NCI-H2227 treated with DMSO at 0.1 percent for 48 hours (cell line): ENCODE data around the gene ANKRD63.

Source experiments
- DNase-seq: peaks from one replicate; lab custom pipeline; 2025; lab: John Stamatoyannopoulos, UW

ANKRD63 gene

DNA sequence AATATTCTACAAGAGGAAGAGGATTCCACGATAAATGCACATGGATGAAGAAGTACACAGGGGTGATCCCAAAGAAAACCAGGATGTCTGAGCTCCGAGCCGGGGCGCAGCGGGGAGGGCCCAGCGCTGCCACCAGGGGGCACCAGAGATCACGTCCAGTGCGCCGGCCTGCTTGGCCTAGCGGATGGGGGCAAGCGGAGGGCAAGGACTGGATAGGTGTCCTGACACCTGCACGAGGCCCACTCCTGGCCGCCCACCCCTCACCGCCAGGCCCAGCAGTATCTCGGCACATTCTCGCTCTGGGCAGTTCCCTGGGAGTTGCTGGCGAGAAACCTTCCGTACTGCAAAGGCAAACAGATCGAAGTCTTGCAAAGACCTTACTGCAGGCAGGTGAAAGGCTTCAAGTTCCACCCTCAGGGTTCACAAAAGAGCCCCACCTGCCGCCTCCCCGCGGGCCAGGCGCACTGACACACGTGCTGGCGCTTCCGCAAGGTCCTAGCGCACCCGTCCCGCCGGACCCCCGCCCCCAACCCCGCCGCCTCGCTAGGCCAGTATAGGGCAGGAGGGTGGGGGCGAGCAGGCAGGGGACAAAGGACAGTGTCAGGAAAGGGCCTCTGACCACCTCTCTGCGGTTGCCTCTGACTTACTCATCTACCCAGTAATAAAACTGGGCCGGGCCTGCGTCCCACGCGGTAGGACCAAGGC is 3.3 kb downstream of the ANKRD63 start:
- no peak for DNase-seq

DNA sequence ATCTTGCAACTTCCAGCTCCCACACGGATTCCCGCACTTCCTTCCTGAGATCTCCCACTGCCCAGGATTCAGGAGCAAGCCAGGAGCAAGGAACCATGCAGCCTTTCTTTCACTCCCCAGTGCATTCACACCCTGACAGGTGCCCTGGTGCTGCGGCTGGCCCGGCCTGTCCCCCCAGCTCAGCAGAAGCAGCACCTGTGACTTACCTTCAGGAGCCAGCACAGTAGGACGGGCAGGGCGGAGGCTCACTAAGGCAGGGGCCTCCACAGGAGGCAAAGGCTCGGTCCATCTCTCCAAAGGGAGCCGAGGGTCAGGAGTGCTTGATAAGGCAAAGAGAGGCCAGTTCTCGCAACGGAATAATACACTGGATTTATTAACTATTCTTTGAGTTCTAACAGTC is 4.8 kb downstream of the ANKRD63 start:
- no peak for DNase-seq

DNA sequence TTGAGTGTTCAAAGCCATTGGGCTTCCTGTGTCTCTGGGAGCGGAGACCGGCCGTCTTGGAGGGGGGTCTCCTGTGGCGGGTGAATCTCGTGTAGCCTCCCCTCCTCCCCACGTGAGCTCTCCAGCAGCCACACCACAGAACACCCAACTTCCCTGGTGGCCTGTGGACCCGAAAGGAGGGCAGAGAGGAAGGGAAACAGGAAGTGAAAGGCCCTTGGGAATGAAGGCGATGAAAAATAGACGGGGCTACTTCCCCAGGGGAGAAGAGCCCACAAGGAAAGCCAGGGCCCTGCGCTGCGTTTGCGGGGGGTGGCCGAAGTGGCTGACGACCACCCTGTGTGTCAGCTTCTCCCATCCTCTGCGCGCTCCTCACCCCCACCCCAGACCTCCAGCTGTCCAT is 5.4 kb downstream of the ANKRD63 start:
- no peak for DNase-seq

DNA sequence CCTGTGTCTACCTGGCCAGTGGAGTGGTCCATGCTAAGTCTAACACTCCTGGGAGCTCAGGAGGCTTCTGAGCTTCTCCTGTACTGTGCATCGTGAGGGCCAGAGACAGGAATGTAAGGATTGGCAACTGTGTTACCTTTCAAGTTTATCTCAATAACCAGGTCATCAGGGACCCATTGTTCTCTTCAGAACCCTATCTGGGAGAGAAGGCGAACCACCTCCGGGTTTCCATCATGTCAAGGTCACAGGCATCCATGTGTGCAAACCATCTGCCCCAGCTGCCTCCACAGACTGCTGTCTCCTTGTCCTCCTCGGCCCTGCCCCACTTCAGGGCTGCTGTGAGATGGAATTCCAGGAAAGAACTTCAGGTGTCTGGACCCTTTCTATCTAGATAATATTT is 5.9 kb downstream of the ANKRD63 start:
- no peak for DNase-seq

DNA sequence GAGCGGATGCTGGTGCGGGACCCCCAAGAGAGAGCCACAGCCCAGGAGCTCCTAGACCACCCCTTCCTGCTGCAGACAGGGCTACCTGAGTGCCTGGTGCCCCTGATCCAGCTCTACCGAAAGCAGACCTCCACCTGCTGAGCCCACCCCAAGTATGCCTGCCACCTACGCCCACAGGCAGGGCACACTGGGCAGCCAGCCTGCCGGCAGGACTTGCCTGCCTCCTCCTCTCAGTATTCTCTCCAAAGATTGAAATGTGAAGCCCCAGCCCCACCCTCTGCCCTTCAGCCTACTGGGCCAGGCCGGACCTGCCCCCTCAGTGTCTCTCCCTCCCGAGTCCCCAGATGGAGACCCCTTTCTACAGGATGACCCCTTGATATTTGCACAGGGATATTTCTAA is 6.9 kb downstream of the ANKRD63 start:
- DNase-seq, result no peak

DNA sequence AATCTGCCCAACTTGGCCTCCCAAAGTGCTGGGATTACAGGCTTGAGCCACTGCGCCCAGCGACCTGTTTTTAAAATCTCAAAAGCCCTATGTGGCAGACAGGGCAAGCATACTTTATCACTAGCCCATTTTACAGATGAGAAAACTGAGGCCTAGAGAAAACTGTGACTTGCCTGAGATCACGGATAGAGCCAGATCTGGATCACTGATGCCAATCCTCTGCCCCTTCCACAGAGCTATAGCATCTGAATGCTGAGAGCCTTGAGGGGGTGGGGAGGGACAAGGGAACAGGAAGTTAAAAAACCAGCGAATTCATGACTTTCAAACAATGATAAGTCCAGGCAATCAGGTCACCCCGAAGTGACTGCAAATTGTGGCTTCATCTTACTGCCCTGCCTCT is 7.3 kb downstream of the ANKRD63 start:
- no peak for DNase-seq

DNA sequence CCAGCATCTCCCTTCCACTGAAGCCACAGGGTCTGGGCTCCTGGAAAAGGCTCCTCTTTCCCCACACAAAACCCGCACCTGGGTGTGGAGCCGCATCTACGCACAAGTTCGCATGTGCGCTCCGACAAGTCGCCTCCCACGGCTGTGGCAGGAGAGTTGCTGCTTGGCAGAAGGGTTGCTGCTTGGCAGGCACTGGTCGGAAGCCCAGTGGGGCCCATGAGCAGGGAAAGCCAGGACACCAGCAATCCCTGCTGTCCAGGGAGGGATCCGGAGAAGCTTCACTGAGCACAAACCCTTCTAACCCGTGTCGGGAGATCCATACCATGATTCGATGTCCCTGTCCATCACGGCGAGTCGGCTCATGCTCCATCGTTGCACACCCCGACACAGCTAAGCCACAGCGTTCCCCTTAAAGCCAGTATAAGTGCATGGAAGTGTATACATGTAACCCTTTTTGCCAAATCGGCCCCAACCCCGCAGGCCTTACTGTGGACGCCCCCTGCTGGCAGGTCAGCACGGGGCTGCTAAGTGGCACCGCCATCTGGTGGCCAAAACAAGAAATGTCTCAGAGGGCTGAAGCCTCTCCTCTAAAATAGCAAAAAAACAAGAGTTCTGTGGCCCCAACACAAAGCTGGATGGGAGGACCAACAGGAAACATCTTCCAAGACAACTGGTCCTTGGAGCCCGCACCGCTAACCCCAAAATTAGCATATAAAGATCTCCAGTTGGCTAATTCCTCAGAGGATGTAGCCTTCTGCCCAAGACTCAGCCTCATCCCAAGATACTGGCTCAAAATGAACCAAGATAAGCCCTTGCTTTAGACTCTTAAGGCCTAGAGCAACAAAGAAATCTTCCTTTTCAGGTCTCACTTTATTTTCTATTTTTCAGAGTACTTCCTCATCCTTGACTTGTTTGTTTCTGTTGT is 8.3 kb downstream of the ANKRD63 start:
- peak; percentile 32 for DNase-seq

DNA sequence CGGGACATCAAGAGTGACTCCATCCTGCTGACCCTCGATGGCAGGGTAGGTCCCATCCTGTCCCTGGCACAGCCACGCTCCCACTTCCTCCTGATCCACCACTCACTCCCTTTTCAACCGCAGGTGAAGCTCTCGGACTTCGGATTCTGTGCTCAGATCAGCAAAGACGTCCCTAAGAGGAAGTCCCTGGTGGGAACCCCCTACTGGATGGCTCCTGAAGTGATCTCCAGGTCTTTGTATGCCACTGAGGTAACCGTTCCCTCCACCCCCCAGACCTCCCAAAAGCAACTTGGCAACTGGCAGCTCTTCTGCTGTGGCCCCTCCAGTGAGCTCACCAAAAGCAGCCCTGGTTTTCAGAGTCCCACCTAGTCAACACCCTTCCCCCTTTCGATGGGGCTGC is 9.4 kb downstream of the ANKRD63 start:
- DNase-seq, result no peak

DNA sequence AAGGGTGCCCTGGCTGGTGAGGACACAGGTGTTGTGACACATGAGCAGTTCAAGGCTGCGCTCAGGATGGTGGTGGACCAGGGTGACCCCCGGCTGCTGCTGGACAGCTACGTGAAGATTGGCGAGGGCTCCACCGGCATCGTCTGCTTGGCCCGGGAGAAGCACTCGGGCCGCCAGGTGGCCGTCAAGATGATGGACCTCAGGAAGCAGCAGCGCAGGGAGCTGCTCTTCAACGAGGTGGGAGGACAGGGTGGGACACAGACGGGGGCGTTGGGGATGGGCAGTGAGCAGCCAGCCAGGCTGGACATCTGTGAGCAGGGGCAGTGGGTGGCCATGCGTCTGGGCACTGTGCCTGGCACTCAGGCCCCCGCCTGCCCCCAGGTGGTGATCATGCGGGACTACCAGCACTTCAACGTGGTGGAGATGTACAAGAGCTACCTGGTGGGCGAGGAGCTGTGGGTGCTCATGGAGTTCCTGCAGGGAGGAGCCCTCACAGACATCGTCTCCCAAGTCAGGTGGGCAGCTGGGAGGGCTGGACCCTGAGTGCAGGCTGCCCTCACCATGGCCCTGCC is 10.3 kb downstream of the ANKRD63 start:
- DNase-seq, result no peak

DNA sequence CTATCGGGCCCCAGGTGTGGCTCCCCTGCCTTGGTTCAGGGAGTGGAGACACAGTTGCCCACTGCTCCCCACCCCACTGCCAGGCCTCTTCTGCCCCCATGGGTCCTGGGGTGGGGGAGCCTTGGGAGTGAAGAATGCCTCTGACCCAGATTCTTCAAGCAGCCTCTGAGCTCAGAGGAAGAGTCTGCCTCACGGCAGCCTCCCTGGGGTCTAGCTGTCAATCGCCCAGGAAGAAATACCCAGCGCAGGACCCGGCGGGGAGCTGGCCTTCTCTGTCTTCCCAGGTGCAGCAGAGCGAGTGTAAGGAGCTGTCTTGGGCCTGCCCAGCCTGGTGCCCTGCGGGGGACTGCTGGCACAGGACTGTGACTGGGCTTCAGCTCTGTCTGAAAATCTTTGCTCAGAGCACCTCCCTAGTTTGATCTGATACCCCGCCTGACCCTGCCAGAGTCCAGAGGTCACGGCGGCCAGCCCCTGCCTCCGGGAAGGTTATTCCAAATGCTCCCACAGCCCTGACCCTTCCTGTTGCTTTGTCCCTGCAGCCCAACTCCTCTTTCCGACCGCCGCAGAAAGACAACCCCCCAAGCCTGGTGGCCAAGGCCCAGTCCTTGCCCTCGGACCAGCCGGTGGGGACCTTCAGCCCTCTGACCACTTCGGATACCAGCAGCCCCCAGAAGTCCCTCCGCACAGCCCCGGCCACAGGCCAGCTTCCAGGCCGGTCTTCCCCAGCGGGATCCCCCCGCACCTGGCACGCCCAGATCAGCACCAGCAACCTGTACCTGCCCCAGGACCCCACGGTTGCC is 11.0 kb downstream of the ANKRD63 start:
- no peak for DNase-seq

DNA sequence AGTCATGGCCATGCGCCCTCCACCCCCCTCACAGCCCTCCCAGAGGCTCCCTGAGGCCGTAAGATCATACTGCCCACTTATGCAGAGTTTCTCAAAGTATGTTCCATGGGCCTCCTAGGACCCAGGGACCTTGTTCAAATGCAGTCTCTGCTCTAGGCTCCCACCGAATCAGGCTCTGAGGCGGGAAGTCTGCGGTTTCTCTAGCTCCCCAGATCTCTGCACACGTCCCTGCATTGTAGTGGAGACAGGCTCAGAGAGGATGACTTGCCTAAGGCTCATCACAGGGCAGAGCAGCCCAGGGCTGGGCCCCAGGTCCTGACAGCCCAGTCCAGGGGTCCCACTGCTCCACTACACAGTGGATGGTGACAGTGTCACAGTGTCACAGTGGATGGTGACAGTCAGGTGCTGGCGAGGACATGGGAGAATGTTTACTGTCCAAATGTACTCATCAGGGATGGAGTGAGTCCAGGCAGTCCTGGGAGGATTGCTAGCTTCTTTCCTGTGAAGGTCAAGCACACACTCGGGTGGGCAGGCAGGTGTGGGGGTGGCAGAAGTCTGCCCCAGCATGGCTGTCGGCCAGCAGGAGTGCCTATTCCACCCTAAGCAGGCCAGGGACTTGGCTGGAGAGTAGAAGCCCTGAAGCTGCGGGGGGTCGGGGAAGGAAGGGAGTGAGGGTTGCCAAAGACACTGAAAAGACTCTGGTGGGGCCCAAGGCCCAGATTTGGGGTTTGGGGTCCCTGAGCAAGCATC is 12.4 kb downstream of the ANKRD63 start:
- DNase-seq, result no peak

DNA sequence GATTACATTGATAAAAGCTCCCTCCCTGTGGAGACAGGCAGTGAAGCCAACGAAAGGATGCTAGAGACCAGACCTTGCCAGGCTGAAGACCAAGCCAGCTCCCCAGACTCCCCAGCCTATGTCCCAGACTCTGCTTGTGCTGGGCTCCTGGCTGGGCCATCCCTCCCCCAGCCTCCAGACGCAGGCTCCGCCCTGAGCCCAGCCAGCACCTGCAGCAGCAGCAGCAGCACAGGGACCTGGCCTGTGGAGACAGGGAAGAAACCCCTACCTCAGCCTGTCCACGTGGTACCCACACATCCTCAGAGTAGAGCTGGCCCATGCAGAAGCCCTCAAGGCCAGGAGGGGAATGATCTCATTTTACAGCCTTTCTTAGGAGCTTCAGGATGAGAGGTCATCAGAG is 13.3 kb downstream of the ANKRD63 start:
- no peak for DNase-seq

DNA sequence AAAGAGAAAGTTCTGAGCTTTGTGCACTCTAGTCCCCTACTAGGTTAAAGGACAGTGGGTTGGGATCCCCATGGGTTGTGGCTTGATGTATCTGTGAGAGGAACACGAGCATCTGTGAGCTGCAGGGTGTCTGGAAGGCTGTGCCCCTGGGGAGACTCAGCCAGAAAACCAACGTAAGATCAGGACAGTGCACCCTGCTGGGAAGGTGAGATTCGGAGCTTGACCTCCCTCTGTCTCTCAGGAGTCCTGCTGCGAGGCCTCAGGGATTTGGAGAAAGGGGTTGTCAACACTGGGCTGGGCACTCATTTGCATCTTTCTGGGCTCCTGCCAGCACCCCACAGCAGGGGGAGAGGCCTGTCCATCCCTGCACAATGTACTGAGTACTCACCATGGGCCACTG is 15.2 kb downstream of the ANKRD63 start:
- DNase-seq, result no peak

DNA sequence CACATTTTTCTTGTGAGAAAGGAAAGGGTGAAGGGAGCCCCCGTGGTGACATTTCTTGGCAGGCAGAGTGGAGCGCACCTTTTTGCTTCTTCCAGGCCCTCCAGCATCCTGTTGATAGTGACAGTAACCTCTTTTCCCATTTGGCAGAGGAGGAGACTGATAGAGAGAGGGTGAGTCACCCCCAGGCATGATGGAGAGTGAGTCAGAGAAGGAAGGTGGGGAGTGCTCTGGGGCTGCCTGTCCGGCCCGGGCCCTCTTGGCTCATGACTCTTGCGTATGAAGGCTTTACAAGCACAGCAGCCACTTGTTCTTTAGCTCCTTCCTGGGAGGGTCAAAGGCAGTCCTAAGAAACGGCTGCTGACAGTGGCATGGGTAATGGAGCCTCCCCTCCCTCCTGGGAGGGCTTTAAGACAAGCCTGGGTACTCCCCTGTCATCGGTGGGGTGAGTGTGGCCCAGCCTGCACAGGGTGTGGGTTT is 16.0 kb downstream of the ANKRD63 start:
- no peak for DNase-seq

DNA sequence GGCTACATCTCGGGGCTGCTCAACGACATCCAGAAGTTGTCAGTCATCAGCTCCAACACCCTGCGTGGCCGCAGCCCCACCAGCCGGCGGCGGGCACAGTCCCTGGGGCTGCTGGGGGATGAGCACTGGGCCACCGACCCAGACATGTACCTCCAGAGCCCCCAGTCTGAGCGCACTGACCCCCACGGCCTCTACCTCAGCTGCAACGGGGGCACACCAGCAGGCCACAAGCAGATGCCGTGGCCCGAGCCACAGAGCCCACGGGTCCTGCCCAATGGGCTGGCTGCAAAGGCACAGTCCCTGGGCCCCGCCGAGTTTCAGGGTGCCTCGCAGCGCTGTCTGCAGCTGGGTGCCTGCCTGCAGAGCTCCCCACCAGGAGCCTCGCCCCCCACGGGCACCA is 17.0 kb downstream of the ANKRD63 start:
- DNase-seq, result no peak

DNA sequence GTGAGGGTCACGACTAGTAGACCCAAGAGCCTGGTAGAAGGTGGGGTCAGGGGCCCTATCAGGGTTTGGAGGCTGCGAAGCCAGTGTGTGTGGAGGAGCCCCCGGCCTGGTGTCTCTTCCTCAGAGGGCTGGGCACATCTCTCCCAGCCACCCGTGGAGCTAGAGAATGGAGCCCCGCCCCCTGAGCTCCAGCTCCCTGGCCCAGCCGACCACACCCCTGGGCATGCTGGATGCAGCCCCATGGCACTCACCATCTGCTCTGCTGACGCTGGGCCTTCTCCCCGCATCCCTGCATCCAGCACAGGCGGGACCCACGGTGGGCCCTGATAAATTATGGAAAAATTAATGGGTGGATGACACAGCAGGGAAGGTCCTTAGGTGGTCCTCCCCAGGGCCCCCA is 17.5 kb downstream of the ANKRD63 start:
- DNase-seq, result no peak

DNA sequence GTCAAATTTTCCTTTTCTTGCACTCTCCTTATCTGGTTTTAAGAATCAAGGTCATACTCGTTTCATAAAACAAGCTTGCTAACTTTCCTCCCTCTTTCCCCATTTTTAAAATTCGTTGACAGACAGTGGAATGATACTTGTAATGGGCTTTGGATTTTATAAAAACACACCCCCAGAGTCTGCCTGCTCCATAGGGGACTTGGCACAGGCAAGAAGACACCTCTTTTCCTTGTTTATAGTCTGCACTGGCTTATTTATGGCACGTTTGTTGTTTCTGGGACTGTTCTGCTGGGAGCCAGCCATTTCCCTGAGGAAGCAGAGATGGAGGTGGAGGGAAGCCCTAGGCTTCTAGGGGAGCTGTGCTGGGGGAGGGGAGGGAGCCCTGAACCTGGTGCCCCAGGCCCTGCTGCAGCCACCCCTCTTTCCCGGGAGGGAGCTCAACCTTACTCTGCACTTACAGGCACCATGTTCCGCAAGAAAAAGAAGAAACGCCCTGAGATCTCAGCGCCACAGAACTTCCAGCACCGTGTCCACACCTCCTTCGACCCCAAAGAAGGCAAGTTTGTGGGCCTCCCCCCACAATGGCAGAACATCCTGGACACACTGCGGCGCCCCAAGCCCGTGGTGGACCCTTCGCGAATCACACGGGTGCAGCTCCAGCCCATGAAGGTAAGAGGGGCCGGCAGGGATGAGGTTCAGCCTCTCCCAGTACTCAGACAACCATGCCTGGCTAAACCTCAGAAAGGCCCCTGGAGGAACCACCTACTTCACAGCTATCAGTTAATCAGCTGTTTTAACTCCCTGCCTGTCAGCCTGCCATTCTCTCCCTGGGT is 18.3 kb downstream of the ANKRD63 start:
- DNase-seq, result no peak

DNA sequence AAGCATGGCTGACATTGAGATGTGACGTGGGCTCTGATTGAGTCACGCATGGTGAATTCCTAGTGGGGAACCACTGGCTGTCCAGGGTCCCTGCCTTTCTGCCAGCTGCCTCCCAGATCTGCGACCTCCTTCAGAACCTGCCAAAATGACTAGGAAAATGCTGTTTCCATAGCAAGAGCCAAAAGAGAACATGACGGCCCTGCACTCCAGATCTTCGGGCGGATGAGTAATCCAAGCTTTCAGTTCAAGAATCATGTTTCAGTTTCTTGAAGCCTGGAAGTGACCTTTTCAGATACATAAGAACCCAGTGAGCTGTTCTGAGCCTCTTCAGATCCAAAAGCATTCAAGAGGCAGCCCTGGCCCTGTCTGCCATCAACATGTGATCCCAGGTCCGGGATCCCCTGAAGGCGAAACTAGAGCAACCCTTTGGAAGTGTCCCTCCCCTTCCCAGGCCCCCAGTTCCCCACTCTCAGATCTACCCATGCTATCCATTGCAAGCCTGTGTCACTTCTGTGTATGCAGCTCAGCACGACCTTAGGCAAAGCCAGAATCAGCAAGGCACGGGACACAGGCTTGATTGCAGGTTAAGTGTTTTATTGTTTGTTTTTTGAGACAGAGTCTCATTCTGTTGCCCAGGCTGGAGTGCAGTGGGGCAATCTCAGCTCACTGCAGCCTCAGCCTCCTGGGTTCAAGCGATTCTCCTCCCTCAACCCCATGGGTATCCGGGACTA is 19.7 kb downstream of the ANKRD63 start:
- DNase-seq, result no peak

DNA sequence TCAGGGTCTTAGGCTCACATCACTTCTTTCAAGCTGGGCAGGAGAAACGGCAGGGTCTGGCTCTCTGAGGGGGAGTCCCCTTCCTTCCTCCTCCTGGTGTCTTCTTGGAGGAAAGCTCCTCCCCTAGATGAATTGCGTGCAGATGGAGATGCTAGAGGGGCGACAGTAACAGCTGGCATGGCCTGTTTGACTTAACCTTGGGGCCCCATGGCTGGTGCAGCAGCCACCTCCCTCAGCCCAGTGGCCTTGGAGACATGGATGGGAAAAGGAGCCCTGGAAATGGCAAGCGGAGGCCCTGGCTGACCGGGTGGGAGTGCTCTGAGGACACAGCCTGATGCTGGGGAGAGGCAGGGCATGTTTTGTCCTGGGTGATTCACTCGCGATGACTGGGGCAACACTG is 23.8 kb downstream of the ANKRD63 start:
- no peak for DNase-seq

DNA sequence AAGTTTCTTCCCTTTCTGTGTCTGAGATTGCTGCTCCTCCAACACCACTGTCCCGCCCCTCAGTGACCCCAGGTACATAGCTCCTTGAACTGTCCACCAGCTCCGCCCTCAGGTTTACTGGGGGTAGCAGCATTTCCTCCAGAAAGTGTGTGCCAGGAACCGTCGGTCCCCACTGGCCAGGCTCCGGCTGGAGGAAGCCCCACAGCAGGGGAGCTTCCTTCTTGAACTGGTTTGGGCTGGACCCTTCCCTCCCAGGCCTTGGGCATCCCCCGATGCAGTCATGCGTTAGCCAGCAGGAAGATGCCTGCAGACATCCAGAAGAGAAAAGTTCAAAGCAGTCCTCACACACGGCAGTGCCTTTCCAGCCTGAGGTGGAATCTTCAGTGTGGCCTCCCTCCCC is 24.3 kb downstream of the ANKRD63 start:
- no peak for DNase-seq
